ENCODE data around the gene CCNH. TPM values are rescaled to one million over a fixed set of nuclear protein-coding genes. Genes with fewer than 3 reads are reported as not detected.

The CCNH gene
- total RNA-seq, 1 donor from 2014 or later: 20.3 TPM

- Histone ChIP-seq H3K9me3 (replicated peaks) (no peaks in the 10 kb centered on the region), H3K27me3 (ENCODE audit: low read depth) (no peaks in the 10 kb centered on the region), H3K27ac (replicated peaks) (no peak overlapping the region), H3K36me3 (peaks cover 92% of the 10 kb centered on the region), H3K4me1 (peaks cover 14% of the 10 kb centered on the region), H3K4me3 (no peak overlapping the region)
- no peak for DNase-seq
- intact Hi-C loops (cut with micrococcal nuclease): no loop called here
- TF ChIP-seq, protein P1, sequence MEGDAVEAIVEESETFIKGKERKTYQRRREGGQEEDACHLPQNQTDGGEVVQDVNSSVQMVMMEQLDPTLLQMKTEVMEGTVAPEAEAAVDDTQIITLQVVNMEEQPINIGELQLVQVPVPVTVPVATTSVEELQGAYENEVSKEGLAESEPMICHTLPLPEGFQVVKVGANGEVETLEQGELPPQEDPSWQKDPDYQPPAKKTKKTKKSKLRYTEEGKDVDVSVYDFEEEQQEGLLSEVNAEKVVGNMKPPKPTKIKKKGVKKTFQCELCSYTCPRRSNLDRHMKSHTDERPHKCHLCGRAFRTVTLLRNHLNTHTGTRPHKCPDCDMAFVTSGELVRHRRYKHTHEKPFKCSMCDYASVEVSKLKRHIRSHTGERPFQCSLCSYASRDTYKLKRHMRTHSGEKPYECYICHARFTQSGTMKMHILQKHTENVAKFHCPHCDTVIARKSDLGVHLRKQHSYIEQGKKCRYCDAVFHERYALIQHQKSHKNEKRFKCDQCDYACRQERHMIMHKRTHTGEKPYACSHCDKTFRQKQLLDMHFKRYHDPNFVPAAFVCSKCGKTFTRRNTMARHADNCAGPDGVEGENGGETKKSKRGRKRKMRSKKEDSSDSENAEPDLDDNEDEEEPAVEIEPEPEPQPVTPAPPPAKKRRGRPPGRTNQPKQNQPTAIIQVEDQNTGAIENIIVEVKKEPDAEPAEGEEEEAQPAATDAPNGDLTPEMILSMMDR (IDR thresholded peaks at IDR 0.05; ENCODE audit: borderline replicate concordance): no peak
These were observed 19.9 kb downstream of the CCNH start for GRCh38 chr5:87392801-87393200.

- TF ChIP-seq, protein P1 (IDR thresholded peaks at IDR 0.05; ENCODE audit: borderline replicate concordance): no peak
- Histone ChIP-seq H3K27me3 (ENCODE audit: low read depth) (no peaks in the 10 kb centered on the region), H3K9me3 (replicated peaks) (no peaks in the 10 kb centered on the region), H3K4me1 (peaks cover 15% of the 10 kb centered on the region), H3K36me3 (peaks cover 93% of the 10 kb centered on the region), H3K27ac (replicated peaks) (no peak overlapping the region), H3K4me3 (no peak overlapping the region)
- no peak for DNase-seq
- intact Hi-C loops (cut with micrococcal nuclease): no loop called here
These were observed 20.6 kb downstream of the CCNH start for GRCh38 chr5:87392170-87392569.

- TF ChIP-seq, protein P1 (IDR thresholded peaks at IDR 0.05; ENCODE audit: borderline replicate concordance): no peak
- no peak overlapping the region for H3K4me3 ChIP-seq
- peaks cover 83% of the 10 kb centered on the region for H3K36me3 ChIP-seq
- no peak for DNase-seq
- H3K27me3 ChIP-seq (ENCODE audit: low read depth): no peaks in the 10 kb centered on the region
- H3K9me3 ChIP-seq (replicated peaks): no peaks in the 10 kb centered on the region
- intact Hi-C loops (cut with micrococcal nuclease): no loop called here
- H3K27ac ChIP-seq (replicated peaks): no peak overlapping the region
- peaks cover 15% of the 10 kb centered on the region for H3K4me1 ChIP-seq
These were observed 22.0 kb downstream of the CCNH start for GRCh38 chr5:87390576-87391199.

GRCh38 chr5:87390075-87390474, 22.7 kb downstream of the CCNH start:
- H3K4me1 ChIP-seq: peaks cover 15% of the 10 kb centered on the region
- no peaks in the 10 kb centered on the region for H3K9me3 ChIP-seq (replicated peaks)

DNA sequence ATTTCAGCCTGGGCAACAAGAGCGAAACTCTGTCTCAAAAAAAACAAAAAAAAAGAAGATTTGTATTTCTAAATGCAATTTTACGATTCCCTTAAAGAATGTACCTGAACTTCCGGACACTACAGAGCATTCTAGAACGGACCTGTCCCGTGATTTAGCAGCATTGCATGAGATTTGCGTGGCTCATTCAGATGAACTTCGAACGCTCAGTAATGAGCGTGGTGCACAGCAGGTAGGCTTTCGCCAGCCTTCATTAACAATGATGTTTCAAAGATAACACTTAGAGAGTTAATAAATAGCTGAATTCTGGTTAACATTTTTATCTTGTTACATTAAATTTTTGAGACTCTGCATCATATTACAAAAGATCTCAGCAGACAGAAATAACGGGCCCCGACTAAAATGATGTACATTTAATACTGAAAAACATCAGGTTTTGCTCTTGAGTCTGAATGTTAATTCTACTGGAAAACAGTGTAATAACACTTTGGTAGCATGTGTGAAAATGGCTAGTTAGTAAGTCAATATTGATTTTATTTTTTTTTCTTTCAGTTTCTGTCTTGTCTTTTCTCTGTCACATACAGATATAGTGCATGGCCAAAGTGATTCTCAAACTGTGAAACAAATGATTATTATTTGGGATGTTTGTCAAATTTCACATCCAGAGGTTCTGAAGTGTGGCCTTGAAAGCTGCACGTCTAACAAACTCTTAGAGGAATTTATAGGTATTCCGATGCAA, 23.3 kb downstream of the CCNH start:
- H3K4me3 ChIP-seq: no peak overlapping the region
- intact Hi-C loops (cut with micrococcal nuclease): no loop called here
- peaks cover 15% of the 10 kb centered on the region for H3K4me1 ChIP-seq
- H3K36me3 ChIP-seq: peaks cover 71% of the 10 kb centered on the region
- no peaks in the 10 kb centered on the region for H3K9me3 ChIP-seq (replicated peaks)
- no peaks in the 10 kb centered on the region for H3K27me3 ChIP-seq (ENCODE audit: low read depth)
- H3K27ac ChIP-seq (replicated peaks): no peak overlapping the region
- DNase-seq: no peak
- TF ChIP-seq, protein P1 (IDR thresholded peaks at IDR 0.05; ENCODE audit: borderline replicate concordance): no peak

More at GRCh38 chr5:87390075-87390474, 22.7 kb downstream of the CCNH start:
- H3K27ac ChIP-seq (replicated peaks): no peak overlapping the region
- H3K4me3 ChIP-seq: no peak overlapping the region
- TF ChIP-seq, protein P1 (IDR thresholded peaks at IDR 0.05; ENCODE audit: borderline replicate concordance): no peak
- DNase-seq: no peak
- intact Hi-C loops (cut with micrococcal nuclease): no loop called here
- H3K27me3 ChIP-seq (ENCODE audit: low read depth): no peaks in the 10 kb centered on the region
- peaks cover 77% of the 10 kb centered on the region for H3K36me3 ChIP-seq

All from left ventricle myocardium inferior (tissue), 1 donor.